Activated CD4-positive, CD25-positive, alpha-beta regulatory T cell treated with anti-CD3 and anti-CD28 coated beads, Interleukin-2, amount 50 U/mL, for 16 hours (primary cell): ENCODE data around the gene NCAPD2.
"Not testable (repeated sequence)": the region's sequence is repeated elsewhere in the genome, so short reads cannot be mapped to it uniquely, and the experiment has no call there.

ENCODE experiments used
- DNase-seq: peaks from one replicate; pipeline ENCODE4 v3.0.0-alpha.2; 2020; ENCODE audit warnings: low read depth, low spot score

Gene NCAPD2

DNA sequence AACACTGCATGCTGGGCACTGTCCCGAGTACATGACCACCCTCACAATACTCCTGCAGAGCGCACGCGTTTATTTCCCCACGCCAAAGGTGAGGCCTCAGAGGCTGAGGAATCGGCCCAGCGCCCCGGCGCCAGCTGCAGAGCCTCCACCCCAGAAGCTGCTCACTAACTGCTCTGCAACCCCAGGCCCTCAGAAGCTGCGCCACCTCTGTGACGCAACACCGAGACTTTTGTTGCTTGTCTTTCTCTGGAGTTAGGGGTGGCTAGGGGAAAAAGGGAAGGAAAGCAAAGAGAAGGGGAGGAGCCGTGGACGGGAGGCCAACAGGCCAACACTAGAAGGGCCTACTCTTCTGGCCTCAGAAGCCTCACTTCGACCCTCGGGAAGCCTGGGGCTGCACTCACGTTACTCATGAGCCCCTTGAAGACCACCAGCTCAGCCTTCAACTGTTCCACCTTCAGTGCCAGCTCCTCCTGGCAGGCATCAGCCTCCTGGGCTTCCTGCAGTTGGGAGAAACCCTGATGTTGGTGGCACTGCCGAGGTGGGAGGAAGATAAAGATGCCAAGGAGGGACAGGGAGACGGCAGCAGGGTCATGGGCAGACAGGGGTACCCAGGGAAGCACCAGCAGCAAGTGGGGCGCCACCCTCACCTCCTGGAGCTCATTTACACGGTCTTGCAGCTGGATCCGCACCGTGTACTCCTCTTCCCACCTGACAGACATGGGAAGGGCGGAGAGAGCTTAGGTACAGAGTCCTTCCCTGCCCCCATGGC, 56.6 kb downstream of the NCAPD2 start:
- DNase-seq: no peak

- no peak for DNase-seq
Measured at GRCh38 chr12:6551063-6551461, 57.2 kb downstream of the NCAPD2 start.

DNA sequence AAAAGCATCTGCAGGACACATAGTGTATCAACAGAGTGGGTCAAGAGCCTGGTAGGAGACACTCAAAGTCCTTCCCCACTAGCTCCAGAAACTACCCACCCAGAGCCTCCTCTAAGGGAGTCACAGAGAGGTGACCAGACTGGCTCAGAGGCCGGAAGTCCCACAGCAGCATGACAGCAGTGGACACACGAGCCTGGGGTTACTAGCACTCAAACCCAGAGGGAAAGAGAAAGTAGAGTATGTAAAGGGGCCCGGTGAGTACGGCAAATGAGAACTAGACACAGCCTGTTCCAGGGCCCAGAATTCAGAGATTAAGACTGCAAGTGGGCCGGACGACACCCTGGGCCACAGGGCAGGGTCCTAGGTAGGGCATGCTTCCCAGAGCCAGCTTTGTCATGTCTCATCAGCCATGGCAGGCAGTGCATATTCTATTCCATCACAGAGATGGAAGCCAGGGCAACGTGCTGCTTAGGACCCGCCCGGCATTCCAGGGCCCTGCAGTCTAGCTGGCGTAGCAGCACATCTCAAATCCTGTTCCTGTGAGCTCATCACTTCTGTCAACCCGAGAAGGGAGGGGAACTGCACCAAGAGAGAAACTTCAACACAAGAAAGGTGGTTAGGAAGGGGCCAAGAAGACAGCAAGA, 57.7 kb downstream of the NCAPD2 start:
- DNase-seq: no peak

- no peak for DNase-seq
Measured at GRCh38 chr12:6552140-6552551, 58.2 kb downstream of the NCAPD2 start.

DNA sequence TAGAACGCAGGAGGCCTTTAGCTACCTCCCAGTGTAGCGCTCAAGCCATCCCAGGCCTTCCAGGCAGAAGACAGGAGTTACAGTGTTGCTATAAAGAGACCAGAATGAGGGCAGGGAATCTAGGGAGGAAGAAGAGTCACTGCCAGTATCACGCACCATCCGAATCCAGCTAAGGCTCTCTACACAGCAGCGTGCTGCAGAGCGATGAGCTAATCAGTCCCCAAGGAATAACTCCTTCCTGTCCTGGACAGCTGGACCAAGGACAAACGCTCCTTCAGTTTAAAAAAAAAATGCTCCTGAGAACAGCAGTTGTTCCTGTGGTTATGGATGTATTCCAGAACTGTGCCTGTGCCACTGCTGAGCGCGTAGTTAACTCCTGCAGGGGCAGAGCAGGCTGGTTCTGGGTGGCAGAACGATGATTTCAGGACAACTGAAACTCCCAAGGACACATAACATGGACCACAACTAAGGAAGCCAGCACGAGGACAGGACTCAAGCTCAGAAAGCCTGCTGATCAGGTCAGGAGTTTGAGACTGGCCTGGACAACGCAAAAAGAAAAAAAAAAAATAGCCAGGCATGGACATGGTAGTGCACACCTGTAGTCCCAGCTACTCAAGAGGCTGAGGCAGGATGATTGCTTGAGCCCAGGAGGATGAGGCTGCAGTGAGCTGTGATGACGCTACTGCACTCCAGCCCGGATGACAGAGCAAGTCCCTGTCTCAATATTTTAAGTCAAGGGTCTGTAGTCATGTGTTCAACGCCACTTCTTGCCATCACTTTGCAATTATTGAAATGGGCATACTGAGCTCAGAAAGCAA, 59.4 kb downstream of the NCAPD2 start:
- DNase-seq: no peak

- peak; percentile 50 for DNase-seq
Measured at GRCh38 chr12:6554168-6555017, 60.5 kb downstream of the NCAPD2 start.

DNA sequence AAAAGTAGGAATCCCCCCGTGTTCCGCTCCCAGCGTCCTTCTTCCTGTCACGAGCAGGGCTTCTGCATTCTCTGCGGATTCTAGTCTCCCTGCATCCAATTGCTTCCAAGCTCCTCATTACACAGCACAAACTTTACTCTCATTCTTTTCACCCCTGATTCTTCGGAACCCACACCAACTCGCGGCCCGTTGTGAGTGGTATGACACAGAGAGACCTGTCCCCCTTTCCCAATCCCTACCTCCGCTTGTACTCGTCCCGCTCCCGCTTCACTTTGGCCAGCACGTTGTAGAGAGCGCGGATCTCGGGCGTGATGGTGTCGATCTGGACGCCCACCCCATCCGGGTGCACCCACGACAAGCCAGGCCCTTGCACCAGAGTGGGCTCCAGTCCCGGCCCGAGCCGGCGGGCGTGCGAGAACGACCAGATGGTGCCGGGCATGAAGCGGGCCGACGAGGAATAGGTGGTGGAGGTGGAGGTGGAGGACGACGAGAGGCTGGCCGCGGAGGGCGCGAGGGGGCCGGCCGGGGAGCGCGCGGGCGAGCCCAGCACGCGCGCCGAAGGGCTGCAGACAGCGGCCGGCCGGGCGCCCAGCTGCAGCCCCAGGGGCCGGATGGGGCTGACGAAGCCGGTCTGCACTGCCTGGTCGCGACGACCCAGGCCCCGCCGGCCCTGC, 61.3 kb downstream of the NCAPD2 start:
- no peak for DNase-seq

DNA sequence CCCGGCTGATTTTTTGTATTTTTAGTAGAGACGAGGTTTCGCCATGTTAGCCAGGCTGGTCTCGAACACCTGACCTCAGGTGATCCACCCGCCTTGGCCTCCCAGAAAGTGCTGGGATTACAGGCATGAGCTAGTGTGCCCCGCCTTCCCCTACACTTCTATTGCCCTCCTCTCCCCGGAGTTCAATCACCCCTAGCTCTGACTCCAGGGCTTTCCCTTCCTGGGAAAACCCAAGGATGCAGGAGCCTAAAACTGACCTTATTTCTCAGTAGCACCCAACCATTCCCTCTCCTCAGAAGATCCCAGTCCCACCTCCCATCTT, 62.6 kb downstream of the NCAPD2 start:
- not testable (repeated sequence) for DNase-seq

DNA sequence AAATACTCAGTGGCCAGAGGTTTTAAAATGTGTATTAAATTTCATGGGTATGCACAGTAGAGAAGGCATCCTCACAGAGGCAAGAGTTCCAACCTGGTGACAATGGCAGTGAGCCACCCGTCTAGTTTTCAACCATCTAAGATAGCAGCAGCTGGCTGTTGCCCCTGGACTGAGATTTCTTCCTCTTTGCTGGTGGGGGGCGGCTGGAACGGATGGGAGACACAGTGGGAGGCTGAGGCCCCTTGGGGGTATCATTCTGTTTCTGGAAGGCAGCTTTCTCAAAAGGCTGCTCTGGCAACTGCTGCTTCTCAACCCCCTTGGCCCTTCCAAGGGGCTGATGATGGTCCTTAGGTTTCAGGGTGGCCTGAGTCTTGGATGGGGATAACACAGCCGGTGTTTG, 63.0 kb downstream of the NCAPD2 start:
- DNase-seq: no peak

- DNase-seq: not testable (repeated sequence)
Measured at GRCh38 chr12:6558014-6558760, 64.3 kb downstream of the NCAPD2 start.

GRCh38 chr12:6559500-6559899, 65.6 kb downstream of the NCAPD2 start:
- no peak for DNase-seq

DNA sequence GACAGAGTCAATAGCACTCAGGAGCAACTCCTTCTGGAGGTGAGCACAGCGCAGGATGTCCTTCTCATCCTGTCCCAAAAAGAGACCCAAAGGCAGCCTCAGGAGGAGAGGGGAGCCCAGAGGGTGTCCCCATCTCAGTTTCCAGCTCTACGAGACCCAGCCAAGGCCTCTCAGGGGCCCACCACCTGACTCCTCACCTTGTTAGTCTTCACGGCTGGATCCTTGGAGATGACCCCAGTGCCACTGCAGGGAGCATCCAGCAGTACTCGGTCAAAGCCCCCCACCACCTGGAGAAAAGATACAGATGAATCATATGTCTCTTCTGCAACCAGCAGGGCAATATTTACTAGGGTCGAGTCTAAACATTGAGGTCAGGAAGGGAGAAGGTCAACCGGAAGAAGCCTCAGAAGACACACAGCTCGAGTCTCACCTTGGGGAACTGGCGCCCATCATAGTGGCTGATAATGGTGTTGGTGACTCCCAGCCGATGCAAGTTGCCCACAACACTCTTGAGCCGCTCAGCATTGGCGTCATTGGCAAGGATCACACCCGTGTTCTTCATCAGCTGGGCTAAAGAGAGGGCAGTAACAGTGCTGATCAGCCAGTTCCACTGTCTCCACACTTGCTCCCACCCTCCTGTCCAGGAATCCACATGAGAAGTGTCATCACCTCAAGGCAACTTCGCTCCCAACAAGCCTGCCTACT, 66.8 kb downstream of the NCAPD2 start:
- DNase-seq: no peak

DNA sequence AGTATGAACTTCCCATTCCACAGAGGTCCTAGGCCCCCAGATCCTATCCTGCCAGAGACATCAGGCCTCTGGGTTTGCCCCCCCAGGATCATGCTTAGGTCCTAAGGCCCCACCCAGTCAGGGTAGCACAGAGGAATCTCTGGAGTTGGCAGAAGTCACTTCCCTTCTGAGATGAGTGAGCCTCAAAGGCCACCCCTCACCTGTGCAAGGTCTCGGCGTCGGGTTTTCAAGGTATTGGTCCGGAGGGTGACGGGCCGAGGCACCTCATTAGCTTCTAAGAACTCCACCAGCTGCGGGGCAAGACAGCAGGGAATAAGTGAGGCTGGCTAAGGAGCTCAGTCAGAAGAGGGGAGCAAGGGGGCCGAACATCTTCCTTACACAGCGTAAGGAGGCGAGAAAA, 69.0 kb downstream of the NCAPD2 start:
- DNase-seq: no peak

- peak; percentile 47 for DNase-seq
Measured at GRCh38 chr12:6563448-6564050, 69.6 kb downstream of the NCAPD2 start.

DNA sequence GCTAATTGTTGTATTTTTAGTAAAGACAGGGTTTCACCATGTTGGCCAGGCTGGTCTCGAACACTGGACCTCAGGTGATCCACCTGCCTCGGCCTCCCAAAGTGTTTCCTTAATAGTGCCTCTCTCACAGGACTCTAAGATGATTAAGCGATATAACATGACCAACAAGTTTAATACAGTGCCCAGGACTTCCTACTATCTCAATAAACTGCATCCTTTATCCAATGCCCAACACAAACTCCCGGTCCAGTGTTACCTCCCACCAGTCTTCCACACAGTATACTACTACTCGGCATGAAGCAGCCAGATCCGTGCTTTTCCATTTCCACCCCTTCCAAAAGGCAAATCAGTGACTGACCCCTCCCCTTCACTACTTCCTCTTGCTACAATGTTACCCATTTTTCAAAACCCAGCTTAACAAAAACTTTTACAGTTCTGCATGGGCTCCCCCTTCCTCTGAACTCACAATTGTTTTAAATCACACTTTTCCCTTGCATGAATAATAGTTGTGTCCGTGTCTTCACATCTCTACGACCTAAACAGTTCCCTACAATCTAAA, 73.3 kb downstream of the NCAPD2 start:
- no peak for DNase-seq

GRCh38 chr12:6569312-6569711, 75.4 kb downstream of the NCAPD2 start:
- no peak for DNase-seq

- DNase-seq: no peak
Measured at GRCh38 chr12:6569786-6570185, 75.9 kb downstream of the NCAPD2 start.

DNA sequence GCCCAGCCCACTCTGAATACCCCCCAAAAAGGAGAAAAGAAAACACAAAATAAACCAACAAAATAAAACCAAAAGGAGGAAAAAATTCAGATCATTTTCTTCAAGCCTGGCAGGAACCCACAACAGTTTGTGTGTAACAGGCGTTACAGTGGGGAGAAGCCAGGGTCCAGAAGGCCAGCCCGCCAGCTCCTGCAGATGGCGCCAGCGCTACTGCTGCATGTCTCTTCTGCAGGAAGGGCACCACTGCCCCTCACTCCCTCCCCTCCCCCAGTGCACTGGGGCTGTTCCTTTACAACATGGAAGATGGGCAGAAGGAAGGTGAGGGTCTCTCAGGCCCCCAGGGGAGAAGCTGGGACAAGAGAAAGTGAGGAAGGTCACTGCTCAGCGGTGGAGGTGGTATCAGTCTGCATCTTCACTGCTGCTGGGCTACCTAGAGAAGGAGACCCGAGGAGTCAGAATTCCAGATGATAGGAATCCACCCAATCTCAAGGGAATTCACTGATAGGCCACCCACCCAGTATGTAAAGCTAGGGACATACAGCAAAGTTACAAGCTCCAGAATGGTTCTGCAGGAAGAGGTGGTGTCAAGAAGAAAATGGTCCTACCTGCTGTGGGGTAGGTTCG, 76.5 kb downstream of the NCAPD2 start:
- no peak for DNase-seq

GRCh38 chr12:6573001-6573400, 79.1 kb downstream of the NCAPD2 start:
- no peak for DNase-seq
